Stimulated activated CD8-positive, alpha-beta memory T cell treated with anti-CD3 and anti-CD28 coated beads, Interleukin-12 subunit alpha, Interleukin-12 subunit beta, amount 100 ng/mL, for 24 hours (primary cell): Measurements from ENCODE around the gene GIGYF2.
"Not testable (repeated sequence)": the region's sequence is repeated elsewhere in the genome, so short reads cannot be mapped to it uniquely, and the experiment has no call there.

Experiments
- DNase-seq: peaks from one replicate; pipeline ENCODE4 v3.0.0-alpha.2; 2020; ENCODE audit errors: extremely low read depth

GIGYF2 gene, protein sequence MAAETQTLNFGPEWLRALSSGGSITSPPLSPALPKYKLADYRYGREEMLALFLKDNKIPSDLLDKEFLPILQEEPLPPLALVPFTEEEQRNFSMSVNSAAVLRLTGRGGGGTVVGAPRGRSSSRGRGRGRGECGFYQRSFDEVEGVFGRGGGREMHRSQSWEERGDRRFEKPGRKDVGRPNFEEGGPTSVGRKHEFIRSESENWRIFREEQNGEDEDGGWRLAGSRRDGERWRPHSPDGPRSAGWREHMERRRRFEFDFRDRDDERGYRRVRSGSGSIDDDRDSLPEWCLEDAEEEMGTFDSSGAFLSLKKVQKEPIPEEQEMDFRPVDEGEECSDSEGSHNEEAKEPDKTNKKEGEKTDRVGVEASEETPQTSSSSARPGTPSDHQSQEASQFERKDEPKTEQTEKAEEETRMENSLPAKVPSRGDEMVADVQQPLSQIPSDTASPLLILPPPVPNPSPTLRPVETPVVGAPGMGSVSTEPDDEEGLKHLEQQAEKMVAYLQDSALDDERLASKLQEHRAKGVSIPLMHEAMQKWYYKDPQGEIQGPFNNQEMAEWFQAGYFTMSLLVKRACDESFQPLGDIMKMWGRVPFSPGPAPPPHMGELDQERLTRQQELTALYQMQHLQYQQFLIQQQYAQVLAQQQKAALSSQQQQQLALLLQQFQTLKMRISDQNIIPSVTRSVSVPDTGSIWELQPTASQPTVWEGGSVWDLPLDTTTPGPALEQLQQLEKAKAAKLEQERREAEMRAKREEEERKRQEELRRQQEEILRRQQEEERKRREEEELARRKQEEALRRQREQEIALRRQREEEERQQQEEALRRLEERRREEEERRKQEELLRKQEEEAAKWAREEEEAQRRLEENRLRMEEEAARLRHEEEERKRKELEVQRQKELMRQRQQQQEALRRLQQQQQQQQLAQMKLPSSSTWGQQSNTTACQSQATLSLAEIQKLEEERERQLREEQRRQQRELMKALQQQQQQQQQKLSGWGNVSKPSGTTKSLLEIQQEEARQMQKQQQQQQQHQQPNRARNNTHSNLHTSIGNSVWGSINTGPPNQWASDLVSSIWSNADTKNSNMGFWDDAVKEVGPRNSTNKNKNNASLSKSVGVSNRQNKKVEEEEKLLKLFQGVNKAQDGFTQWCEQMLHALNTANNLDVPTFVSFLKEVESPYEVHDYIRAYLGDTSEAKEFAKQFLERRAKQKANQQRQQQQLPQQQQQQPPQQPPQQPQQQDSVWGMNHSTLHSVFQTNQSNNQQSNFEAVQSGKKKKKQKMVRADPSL (N-terminal part only)

GRCh38 chr2:232697059-232697806, at the start of gene GIGYF2:
Gene GIGYF2 (plus strand): TSS chr2:232697331. CDS start chr2:232735198, 37,867 bp downstream.
- peak; percentile 85 for DNase-seq

GRCh38 chr2:232649033-232649432, 48.1 kb upstream of the GIGYF2 start:
- DNase-seq: no peak

DNA sequence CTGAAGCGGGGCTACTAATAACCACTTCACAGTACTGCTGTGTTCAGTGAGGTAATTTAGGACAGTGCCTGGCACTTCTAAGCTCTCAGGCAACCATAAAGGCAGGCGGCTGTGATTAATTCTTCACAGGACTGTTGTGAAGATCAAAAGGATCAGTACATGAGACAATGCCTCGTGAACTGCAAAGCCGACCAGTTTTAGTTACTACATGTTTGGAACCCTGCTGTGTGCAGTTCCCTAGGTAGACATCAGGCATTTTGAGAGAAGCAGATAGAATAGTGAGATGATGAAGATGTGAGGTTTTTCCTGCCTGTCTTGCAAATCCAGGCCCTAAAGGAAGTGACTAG, 44.7 kb upstream of the GIGYF2 start:
- DNase-seq: no peak

DNA sequence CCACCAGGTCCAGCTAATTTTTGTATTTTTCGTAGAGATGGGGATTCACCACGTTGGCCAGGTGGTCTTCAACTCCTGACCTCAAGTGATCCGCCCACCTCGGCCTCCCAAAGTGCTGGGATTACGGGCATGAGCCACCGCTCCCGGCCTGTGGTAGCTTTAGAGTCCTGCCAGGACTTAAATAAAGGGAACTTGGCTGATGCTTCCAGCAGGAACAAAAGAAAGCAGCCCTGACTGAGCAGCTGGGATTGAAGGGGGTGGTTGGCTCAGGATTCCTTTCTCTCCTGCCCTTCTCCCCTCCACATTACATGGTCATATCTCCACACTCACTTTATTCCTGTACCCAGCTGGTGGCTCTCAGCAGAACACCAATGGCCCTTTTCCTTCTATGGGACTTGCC, 43.7 kb upstream of the GIGYF2 start:
- DNase-seq: no peak

GRCh38 chr2:232655392-232655791, 41.7 kb upstream of the GIGYF2 start:
- DNase-seq: no peak

GRCh38 chr2:232658217-232658785, 38.8 kb upstream of the GIGYF2 start:
- no peak for DNase-seq

DNA sequence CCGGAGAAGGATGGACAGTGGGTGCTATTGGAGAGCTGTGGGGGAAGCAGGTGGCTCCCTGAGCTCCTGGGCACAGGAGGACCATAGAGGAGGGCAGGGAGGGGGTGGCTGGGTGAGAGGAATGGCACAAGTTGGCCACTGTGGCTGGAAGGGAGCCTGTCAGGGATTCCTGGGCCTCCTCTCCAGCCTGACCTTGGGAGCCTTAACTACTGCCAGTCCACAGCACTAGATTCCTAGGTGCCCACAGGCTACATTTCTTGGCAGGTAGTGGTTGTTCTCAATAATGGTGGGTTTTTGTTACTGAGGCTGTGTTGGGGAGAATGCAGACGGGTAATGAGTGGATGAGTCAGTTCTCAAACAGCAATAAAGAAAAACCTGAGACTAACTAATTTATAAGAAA, 37.8 kb upstream of the GIGYF2 start:
- no peak for DNase-seq

DNA sequence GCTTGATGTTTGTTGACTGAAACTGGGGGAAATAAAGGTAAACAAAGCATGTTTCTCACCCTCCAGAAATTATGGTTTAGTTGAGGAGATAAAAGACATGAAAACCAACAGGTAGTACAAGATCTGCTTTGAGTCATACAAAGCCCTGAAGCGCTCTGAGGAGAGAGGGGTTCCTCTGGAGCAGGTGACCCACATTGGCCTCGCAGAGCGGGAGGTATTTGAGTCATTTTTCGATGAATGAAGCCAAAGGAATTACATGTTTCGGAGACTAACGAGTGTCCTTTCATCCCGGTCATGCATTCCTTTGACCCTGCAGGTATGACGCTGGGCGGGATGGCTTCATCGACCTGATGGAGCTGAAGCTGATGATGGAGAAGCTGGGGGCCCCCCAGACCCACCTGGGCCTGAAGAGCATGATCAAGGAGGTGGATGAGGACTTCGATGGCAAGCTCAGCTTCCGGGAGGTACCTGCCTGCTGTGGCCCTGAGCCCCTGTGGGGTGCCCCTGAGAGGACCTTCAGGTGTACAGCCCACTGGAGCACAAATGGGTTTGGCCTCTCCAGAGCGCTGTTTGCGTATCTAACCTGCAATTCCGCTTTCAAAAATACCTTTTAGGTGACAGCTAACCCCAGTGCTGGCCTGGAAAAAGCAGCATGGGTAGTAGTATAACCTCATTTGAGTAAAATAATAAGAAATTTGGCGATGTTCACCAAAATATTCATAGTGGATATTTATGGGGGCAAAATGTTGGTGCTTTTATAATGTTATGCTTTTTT, 34.5 kb upstream of the GIGYF2 start:
- DNase-seq: no peak

DNA sequence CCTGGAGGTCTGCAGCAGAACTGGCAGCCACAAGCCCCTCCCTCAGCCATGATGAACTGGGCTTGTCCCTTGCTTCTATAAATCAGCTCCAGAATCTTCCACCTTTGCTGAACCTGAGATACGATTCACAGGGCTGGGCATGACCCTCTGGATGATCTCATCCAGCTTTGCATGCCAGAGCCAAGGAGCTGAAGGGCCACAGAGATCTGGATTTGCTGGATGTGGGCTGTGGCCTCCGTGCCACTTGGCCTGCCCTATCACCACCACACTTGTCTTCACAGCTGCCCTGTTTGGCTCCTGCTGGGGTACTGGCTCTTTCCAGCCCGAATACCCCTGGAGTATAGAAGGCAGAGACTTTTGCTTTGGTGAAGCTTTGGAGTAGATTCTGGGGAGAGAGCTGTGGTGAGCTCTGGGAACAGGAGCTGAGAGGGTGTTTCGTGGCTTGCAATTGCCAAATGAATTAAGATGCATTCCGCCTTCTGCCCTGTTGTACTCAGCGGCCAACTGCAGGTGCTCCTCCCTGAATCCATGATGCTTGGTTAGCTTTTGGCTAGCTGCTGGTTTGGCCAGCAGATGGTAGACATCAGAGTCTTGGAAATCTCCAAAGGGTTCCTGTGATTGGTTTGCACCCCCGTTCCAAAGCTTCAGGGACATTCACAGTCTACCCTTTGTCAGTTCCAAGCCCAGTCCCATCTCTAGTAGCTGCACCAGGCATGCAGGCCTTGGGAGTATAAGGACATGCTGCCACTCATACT, 30.9 kb upstream of the GIGYF2 start:
- DNase-seq: no peak

DNA sequence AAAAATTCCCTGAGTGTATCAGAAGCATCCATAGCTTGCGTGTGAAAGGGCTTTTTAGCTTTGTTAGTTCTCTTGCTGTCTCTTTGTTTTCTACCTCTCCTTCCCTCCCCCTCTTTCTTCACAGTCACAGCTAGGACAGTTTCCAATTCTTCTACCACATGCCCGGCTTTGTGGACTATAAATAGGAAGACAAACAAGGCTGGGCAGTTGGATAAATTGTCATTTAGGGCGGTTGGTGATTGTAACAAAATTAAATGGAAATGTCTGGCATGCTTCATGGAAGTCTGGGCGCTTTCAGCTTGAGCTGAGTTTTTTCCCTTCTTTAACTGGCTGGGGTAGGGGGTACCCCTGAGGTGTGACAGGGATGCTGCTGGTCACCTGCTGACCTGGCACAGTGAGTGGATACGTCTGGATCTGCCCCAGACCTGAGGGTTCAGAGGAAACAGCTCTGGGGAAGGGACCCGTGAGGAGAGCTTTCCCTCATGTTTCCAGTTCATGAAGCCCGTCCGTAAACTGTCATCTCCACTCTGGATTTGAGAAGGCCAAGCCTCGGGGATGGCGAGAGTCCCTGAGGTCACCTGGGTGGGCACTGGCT, 29.0 kb upstream of the GIGYF2 start:
- DNase-seq: no peak

DNA sequence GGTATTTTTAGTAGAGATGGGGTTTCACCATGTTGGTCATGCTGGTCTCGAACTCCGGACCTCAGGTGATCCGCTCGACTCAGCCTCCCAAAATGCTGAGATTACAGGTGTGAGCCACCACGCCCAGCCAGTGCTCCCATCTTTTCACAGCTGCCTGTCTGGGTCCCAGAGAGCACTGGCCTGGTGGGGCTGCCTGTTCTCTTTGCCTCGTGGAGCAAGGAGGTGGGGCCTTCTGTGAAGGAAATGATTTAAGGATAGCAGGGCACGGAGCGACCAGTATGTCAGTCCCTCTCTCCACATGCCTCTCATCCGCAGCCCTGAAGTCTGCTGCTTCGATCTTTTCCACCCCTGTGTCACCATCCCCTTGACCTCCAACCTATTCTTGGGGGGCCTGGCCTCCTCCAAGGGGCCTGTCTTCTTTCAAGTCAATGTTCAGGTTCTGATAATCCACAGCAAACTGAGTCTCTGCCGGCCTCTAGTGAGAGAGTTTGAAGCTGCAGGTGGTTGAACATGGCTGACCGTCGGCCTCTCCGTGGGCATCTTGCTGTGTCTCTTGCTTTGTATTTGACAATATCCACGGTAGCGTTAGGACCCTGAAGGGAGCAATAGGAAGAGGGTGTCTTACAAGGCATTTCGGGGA, 28.2 kb upstream of the GIGYF2 start:
- DNase-seq: no peak

- DNase-seq: no peak
These were observed 24.5 kb upstream of the GIGYF2 start for GRCh38 chr2:232672588-232672987.

- no peak for DNase-seq
These were observed 22.6 kb upstream of the GIGYF2 start for GRCh38 chr2:232674491-232674890.

DNA sequence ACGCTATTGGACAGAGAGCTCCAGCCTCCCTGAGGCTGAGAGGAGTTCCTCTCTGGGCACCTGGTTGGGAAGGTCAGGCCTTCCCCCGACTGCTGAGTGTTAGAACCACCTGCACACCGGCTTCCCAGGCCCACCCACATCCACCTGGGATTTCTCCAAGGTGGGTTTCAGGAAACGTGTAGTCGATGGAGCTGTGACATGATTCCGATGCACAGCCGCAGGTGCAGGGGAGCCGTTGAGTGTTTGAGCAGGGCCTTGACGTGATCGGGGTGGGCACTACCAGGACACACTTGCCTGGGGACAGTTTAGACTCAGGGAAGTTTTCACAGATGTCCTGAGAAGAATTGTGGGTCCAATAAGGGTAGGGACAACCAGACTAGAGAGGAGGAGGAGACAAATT, 21.8 kb upstream of the GIGYF2 start:
- DNase-seq: no peak

DNA sequence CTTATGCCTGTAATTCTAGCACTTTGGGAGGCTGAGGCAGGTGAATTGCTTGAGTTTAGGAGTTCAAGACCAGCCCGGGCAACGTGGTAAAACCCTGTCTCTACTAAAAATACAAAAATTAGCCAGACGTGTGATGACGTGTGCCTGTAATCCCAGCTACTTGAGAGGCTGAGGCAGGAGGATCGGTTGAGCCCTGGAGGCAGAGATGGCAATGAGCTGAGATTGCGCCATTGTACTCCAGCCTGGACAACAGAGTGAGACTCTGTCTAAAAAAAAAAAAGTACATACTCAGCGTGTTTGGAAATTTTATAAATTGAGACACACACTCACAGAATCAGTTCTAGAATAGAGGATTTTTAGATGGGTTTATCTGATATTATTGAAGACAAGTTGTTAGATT, 17.1 kb upstream of the GIGYF2 start:
- no peak for DNase-seq

DNA sequence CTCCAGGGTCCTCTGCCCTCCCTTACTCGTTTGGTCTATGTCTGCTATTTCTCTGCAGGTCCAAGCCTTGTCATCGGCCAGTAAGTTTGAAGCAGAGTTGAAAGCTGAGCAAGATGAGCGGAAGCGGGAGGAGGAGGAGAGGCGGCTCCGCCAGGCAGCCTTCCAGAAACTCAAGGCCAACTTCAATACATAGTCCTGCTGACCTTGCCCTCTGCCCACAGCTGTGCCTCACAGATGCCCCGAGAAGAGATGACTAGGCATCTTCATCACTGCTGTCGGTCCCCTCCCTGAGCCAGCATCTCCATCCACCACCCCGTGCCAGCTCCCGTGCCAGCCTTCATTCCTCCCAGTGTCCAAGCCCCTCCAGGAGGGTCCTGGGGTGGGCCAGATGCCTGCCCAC, 15.6 kb upstream of the GIGYF2 start:
- DNase-seq: no peak

DNA sequence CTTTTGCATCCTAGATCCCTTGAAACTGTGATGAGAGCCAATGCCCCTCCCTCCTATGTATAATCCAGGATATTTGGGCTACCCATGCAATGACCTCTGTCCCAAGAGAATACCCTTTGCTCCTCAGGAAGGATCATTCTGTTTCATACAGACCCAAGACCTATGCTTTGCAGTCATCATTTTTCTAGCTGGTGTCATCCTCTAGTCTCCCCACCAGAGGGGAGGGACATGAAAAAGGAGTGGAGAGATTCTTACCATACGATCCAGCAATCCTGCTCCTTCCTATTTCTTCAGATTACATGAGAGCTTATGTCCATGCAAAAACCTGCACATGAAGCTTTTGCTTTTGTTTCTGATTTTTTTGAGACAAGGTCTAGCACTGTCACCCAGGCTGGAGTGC, 13.8 kb upstream of the GIGYF2 start:
- no peak for DNase-seq

GRCh38 chr2:232685391-232685790, 11.7 kb upstream of the GIGYF2 start:
- not testable (repeated sequence) for DNase-seq
